Left cardiac atrium (tissue), 4 donors: ENCODE measurements around the gene LIN54. TPM values are rescaled to one million over a fixed set of nuclear protein-coding genes. Genes with fewer than 3 reads are reported as not detected.
"Not testable (repeated sequence)": the region's sequence is repeated elsewhere in the genome, so short reads cannot be mapped to it uniquely, and the experiment has no call there.

ENCODE experiments used
- ATAC-seq, 2 donors: fragments of 200-7000 bp; cut with Tn5 transposase; one replicate each; pipeline ENCODE4 v1.9.1; 2020; ENCODE audit warnings: mild to moderate bottlenecking in 2 of 2, moderate library complexity in 2 of 2
- DNase-seq: peaks from one replicate; pipeline ENCODE4 v3.0.0-alpha.2; 2020
- intact Hi-C, 2 donors: fragments of 100-400 bp; cut with DNase I; formaldehyde crosslinking; loops; one replicate each; pipeline versions ENCODE4 v1.14.1 to v1.15.1; 2022 to 2023
- total RNA-seq, 2 donors: library from RNA; stranded (reverse); fragmentation: NEBNext Ultra II Directional; extraction: Animal tissue kit (Norgen Biotek cat#: 25700); gene quantifications; one replicate each; pipeline ENCODE4 v1.2.1, GENCODE V29; 2021
- donor health status: DM: no; HTN: yes; CAD: no.
- donor health status: DM: no; HTN: yes; CAD: no; lungs with severe emphysema.
- donor health status: DM: yes; HTN: yes; CAD: no.
- donor health status: Dilated cardiomyopathy.

The LIN54 gene
- total RNA-seq, 2 donors from 2014 or later = 6.0 to 6.8 TPM

GRCh38 chr4:82969414-82969813 is 41.2 kb downstream of the LIN54 start:
- no peak for DNase-seq
- intact Hi-C loops = no loop called here
- no peak for ATAC-seq

GRCh38 chr4:82968972-82969371 is 41.7 kb downstream of the LIN54 start:
- ATAC-seq (no peak), DNase-seq (no peak)
- intact Hi-C loops = no loop called here

- DNase-seq (no peak), ATAC-seq (no peak)
- intact Hi-C loops = no loop called here
Observed at GRCh38 chr4:82965763-82966162, 44.9 kb downstream of the LIN54 start.

- intact Hi-C loops = no loop called here
- DNase-seq (no peak), ATAC-seq (no peak)
Observed at GRCh38 chr4:82957045-82957444, 53.6 kb downstream of the LIN54 start.

- intact Hi-C loops = no loop called here
- ATAC-seq = no peak
- DNase-seq = no peak
Observed at GRCh38 chr4:82954212-82954611, 56.4 kb downstream of the LIN54 start.

GRCh38 chr4:82951196-82951595 is 59.4 kb downstream of the LIN54 start:
- intact Hi-C loops = no loop called here
- no peak for ATAC-seq
- DNase-seq = no peak

- intact Hi-C loops = no loop called here
- ATAC-seq = no peak
- DNase-seq = no peak
Observed at GRCh38 chr4:82948647-82949204, 61.9 kb downstream of the LIN54 start.

- DNase-seq (no peak), ATAC-seq (no peak)
- intact Hi-C loops = no loop called here
Observed at GRCh38 chr4:82947498-82947897, 63.1 kb downstream of the LIN54 start.

GRCh38 chr4:82939414-82939813 is 71.2 kb downstream of the LIN54 start:
- ATAC-seq (no peak), DNase-seq (no peak)
- intact Hi-C loops = no loop called here

- ATAC-seq (no peak), DNase-seq (no peak)
- intact Hi-C loops = no loop called here
Observed at GRCh38 chr4:82934441-82934840, 76.2 kb downstream of the LIN54 start.

- intact Hi-C loops = no loop called here
- DNase-seq (no peak), ATAC-seq (no peak)
Observed at GRCh38 chr4:82930848-82931755, 79.5 kb downstream of the LIN54 start.

GRCh38 chr4:82921795-82922194 is 88.8 kb downstream of the LIN54 start:
- intact Hi-C loops = no loop called here
- no peak for ATAC-seq
- no peak for DNase-seq

GRCh38 chr4:82919386-82919785 is 91.2 kb downstream of the LIN54 start:
- ATAC-seq (no peak), DNase-seq (no peak)
- intact Hi-C loops = no loop called here

- no peak for ATAC-seq
Observed at GRCh38 chr4:82918091-82918490, 92.5 kb downstream of the LIN54 start.

GRCh38 chr4:82913968-82914367 is 96.7 kb downstream of the LIN54 start:
- intact Hi-C loops, DNase-seq, ATAC-seq: not testable (repeated sequence)

More at GRCh38 chr4:82918091-82918490, 92.5 kb downstream of the LIN54 start:
- no peak for DNase-seq
- intact Hi-C loops = no loop called here

GRCh38 chr4:82913305-82913704 is 97.3 kb downstream of the LIN54 start:
- ATAC-seq (no peak), DNase-seq (no peak)
- intact Hi-C loops = no loop called here

- no peak for DNase-seq
- intact Hi-C loops = loop anchor here in 1 of 2 donors (10.0 kb wide), 1 partner anchor 105 kb away; the partner anchor contains the start of gene LIN54
- ATAC-seq = no peak
Observed at GRCh38 chr4:82909326-82909725, 101.3 kb downstream of the LIN54 start.

- ATAC-seq (no peak), DNase-seq (no peak)
- intact Hi-C loops = loop anchor here in 1 of 2 donors (10.0 kb wide), 1 partner anchor 108 kb away; the partner anchor contains the start of gene LIN54
Observed at GRCh38 chr4:82906469-82906868, 104.2 kb downstream of the LIN54 start.

GRCh38 chr4:82905205-82905604 is 105.4 kb downstream of the LIN54 start:
- DNase-seq (no peak), ATAC-seq (no peak)
- intact Hi-C loops = loop anchor here in 1 of 2 donors (10.0 kb wide), 1 partner anchor 110 kb away; the partner anchor contains the start of gene LIN54

GRCh38 chr4:82903737-82904136 is 106.9 kb downstream of the LIN54 start:
- intact Hi-C loops = loop anchor here (5.0 to 10.0 kb wide), 2 partner anchors 109 to 111 kb away; partner anchors contain the start of gene LIN54 (in 2 of the 2)
- DNase-seq = no peak
- no peak for ATAC-seq
